Activated B cell treated with CpG ODN at 0.5 μM for 24 hours (primary cell): ENCODE data around the gene NKAIN1. TPM values are rescaled to one million over a fixed set of nuclear protein-coding genes. Genes with fewer than 3 reads are reported as not detected.
"Not testable (repeated sequence)": the region's sequence is repeated elsewhere in the genome, so short reads cannot be mapped to it uniquely, and the experiment has no call there.

ENCODE experiments used
- ATAC-seq: fragments of 200-7000 bp; cut with Tn5 transposase; one replicate; pipeline ENCODE4 v1.10.0; 2021; ENCODE audit warnings: low read depth, mild to moderate bottlenecking, moderate library complexity
- CTCF ChIA-PET: fragments of 350-600 bp; sonication (Branson Sonifier 250); formaldehyde crosslinking; loops from one replicate; lab custom pipeline; 2021; ENCODE audit warnings: antibody characterized with exemption; lab: Charles Lee
- POLR2A ChIA-PET: fragments of 350-600 bp; sonication (Branson Sonifier 250); formaldehyde crosslinking; loops from one replicate; lab custom pipeline; 2021; ENCODE audit warnings: antibody characterized with exemption; lab: Charles Lee
- DNase-seq: peaks from one replicate; pipeline ENCODE4 v3.0.0; 2022
- H3K27ac Mint-ChIP-seq: one replicate; pipeline ENCODE4 v1.8.0; 2020; ENCODE audit warnings: mixed read lengths
- H3K27me3 Mint-ChIP-seq: one replicate; pipeline ENCODE4 v1.8.0; 2021; ENCODE audit warnings: mixed read lengths
- H3K36me3 Mint-ChIP-seq: one replicate; pipeline ENCODE4 v1.8.0; 2021; ENCODE audit warnings: low read depth, mixed read lengths
- H3K4me1 Mint-ChIP-seq: one replicate; pipeline ENCODE4 v1.8.0; 2021; ENCODE audit warnings: mixed read lengths
- H3K4me3 Mint-ChIP-seq: one replicate; pipeline ENCODE4 v1.8.0; 2020; ENCODE audit warnings: mild to moderate bottlenecking, mixed read lengths
- H3K9me3 Mint-ChIP-seq: one replicate; pipeline ENCODE4 v1.8.0; 2020; ENCODE audit warnings: mixed read lengths
- intact Hi-C: fragments of 100-400 bp; cut with micrococcal nuclease; formaldehyde crosslinking; loops from one replicate; pipeline ENCODE4 v1.15.1; 2024
- total RNA-seq: library from RNA; stranded (reverse); gene quantifications from 2 replicates; pipeline ENCODE4 v1.2.3, GENCODE V29; 2022
- TF ChIP-seq, protein P1 (sequence below): fragments of 200-600 bp; IDR thresholded peaks from one replicate; pipeline ENCODE4 v1.8.0; 2022; ENCODE audit warnings: antibody characterized with exemption, mild to moderate bottlenecking

The NKAIN1 gene
- total RNA-seq, 1 donor from 2014 or later: not detected

DNA sequence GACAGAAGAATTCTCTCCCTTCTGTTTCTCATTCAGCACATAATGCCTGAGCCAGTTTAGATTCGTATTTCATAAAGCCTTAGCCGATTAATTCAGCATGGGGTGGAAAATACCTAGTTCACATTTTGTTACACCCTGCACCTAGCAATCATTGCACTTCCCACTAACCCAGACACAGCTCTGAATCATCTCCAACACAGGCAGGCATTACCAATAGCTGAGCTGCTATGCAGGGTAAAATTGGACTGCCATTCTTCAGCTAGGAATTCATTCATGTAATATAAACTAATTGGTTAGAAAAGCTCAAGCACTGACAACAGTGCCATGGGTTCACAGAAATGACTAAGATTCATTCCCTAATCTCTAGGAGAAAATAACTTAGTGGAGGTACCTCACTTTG lies 26.9 kb upstream of the NKAIN1 start:
- intact Hi-C loops: no loop called here
- H3K9me3 Mint-ChIP-seq: no peaks in the 10 kb centered on the region
- peaks cover 88% of the 10 kb centered on the region for H3K36me3 Mint-ChIP-seq
- H3K27ac Mint-ChIP-seq: no peak overlapping the region
- TF ChIP-seq, protein P1, sequence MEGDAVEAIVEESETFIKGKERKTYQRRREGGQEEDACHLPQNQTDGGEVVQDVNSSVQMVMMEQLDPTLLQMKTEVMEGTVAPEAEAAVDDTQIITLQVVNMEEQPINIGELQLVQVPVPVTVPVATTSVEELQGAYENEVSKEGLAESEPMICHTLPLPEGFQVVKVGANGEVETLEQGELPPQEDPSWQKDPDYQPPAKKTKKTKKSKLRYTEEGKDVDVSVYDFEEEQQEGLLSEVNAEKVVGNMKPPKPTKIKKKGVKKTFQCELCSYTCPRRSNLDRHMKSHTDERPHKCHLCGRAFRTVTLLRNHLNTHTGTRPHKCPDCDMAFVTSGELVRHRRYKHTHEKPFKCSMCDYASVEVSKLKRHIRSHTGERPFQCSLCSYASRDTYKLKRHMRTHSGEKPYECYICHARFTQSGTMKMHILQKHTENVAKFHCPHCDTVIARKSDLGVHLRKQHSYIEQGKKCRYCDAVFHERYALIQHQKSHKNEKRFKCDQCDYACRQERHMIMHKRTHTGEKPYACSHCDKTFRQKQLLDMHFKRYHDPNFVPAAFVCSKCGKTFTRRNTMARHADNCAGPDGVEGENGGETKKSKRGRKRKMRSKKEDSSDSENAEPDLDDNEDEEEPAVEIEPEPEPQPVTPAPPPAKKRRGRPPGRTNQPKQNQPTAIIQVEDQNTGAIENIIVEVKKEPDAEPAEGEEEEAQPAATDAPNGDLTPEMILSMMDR: no peak
- no peak for ATAC-seq
- no peaks in the 10 kb centered on the region for H3K4me1 Mint-ChIP-seq
- CTCF ChIA-PET: interaction anchor here (0.9 kb wide), 1 partner anchor 465 kb away, joined by 3 read pairs; no protein-coding TSS in a partner anchor
- no peak overlapping the region for H3K4me3 Mint-ChIP-seq
- POLR2A ChIA-PET: no interaction called here
- H3K27me3 Mint-ChIP-seq: no peaks in the 10 kb centered on the region
- no peak for DNase-seq

DNA sequence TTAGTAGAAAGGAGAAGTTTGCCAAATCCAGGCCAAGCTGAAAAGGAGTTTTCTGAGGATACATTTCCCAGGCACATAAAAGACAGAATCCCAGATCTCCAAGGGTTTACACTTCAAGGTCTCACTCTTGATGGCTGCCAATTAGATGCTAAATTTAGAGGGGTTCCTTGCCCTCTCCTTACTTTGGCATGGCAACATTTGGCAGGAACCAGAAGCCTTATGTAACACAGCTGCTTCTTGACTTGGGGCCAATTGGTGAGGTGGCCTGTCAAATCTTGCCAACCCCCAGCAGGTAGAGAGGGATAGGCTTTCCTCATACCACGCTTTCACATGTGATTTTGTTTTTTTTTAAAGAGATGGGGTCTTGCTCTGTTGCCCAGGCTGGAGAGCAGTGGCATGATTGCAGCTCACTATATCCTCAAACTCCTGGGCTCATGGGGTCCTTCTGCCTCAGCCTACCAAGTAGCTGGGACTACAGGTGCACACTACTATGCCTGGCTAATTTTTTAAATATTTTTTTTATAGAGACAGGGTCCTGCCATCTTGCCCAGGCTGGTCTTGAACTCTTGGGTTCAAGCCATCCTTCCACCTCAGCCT lies 25.2 kb upstream of the NKAIN1 start:
- TF ChIP-seq, protein P1: no peak

DNA sequence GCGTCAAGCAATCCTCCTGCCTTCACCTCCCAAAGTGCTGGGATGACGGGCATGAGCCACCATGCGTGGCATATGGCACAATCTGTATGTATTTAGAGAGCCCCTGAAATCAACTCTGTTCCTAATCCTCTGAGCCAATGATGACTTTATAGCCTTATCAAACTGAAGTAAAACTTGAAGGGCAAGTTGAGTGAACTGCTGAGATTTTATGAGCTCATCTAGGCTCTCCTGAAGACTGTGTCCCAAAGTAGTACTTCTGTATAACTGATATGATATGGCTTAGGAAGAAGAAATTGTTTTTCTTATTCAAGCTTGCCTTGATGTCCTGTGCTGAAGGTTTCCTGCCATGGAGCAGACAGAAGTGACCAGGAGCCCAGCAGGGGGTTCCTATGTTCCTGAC lies 23.7 kb upstream of the NKAIN1 start:
- Mint-ChIP-seq H3K27me3 (no peaks in the 10 kb centered on the region), H3K27ac (no peak overlapping the region), H3K36me3 (peaks cover 91% of the 10 kb centered on the region), H3K9me3 (no peaks in the 10 kb centered on the region), H3K4me1 (no peaks in the 10 kb centered on the region), H3K4me3 (no peak overlapping the region)
- ATAC-seq (no peak), DNase-seq (no peak)
- ChIA-PET CTCF (no interaction called here), POLR2A (interaction anchor here (0.6 kb wide), 1 partner anchor 866 kb away, joined by 7 read pairs; no protein-coding TSS in a partner anchor)
- intact Hi-C loops: no loop called here
- TF ChIP-seq, protein P1: no peak

More for the DNA sequence above, 25.2 kb upstream of the NKAIN1 start:
- Mint-ChIP-seq H3K27ac (no peak overlapping the region), H3K27me3 (no peaks in the 10 kb centered on the region), H3K9me3 (no peaks in the 10 kb centered on the region), H3K4me1 (no peaks in the 10 kb centered on the region), H3K4me3 (no peak overlapping the region), H3K36me3 (peaks cover 87% of the 10 kb centered on the region)
- ChIA-PET CTCF (no interaction called here), POLR2A (no interaction called here)
- intact Hi-C loops: no loop called here
- no peak for DNase-seq
- no peak for ATAC-seq

DNA sequence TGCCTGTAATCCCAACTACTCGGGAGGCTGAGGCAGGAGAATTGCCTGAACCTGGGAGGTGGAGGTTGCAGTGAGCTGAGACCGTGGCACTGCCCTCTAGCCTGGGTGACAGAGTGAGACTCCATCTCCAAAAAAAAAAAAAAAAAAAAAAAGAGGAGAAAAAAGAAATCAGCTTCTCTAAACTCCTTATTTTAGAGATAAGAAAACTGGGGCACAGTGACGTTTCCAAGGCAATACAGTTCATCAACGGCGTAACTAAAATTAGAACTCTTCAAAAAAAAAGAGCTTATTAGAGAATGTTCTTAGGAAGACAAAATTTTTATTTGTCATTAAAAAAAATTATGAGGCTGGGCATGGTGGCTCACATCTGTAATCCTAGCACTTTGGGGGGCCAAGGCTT lies 22.7 kb upstream of the NKAIN1 start:
- H3K27ac Mint-ChIP-seq, H3K9me3 Mint-ChIP-seq, H3K27me3 Mint-ChIP-seq, CTCF ChIA-PET, DNase-seq, H3K4me3 Mint-ChIP-seq, H3K4me1 Mint-ChIP-seq, intact Hi-C loops, ATAC-seq: not testable (repeated sequence)
- POLR2A ChIA-PET: interaction anchor here (0.6 kb wide), 1 partner anchor 1701 kb away, joined by 9 read pairs; no protein-coding TSS in a partner anchor
- H3K36me3 Mint-ChIP-seq: peaks cover 92% of the 10 kb centered on the region

DNA sequence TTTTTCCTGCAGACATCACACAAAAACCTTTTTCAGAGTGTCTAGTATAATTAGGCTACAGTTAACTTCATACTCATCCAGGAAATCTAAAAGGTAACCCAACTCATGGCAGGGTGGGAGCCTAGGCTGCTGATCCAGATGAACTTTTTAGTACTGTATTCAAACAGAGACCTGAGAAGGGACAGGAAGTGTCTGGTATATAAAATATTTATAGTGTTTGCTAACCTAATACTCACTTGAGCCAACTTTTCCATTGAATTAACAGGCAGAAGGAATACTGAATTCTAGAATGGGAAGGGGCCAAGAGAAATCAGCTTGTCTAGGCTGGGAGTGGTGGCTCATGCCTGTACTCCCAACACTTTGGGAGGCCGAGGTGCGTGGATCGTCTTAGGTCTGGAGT lies 22.2 kb upstream of the NKAIN1 start:
- no peaks in the 10 kb centered on the region for H3K4me1 Mint-ChIP-seq
- TF ChIP-seq, protein P1: no peak
- intact Hi-C loops: no loop called here
- ChIA-PET POLR2A (no interaction called here), CTCF (no interaction called here)
- ATAC-seq: no peak
- no peak for DNase-seq
- H3K9me3 Mint-ChIP-seq: no peaks in the 10 kb centered on the region
- H3K36me3 Mint-ChIP-seq: peaks cover 92% of the 10 kb centered on the region
- H3K27ac Mint-ChIP-seq: no peak overlapping the region
- H3K27me3 Mint-ChIP-seq: no peaks in the 10 kb centered on the region
- no peak overlapping the region for H3K4me3 Mint-ChIP-seq

DNA sequence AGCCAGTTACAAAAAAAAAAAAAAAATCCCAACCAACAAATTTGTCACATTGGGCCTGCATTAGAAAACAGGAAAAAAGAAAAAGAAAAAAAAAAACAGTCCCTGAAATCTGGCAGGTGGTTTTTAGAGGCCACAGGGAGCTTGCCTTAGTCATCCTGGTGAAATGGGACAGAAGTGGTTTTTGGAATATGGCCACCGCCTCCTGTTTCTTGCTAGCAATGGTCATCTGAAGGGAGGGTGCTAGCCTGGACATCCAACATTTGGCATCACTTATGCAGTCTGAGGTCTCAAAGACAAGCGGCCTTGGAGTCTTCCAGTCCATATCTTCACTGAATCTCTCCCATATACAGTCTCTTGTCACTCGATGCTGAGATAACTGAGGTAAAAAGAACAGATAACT lies 20.1 kb upstream of the NKAIN1 start:
- DNase-seq (no peak), ATAC-seq (no peak)
- Mint-ChIP-seq H3K27me3 (no peaks in the 10 kb centered on the region), H3K36me3 (peaks cover 72% of the 10 kb centered on the region), H3K27ac (no peak overlapping the region), H3K4me3 (no peak overlapping the region), H3K9me3 (no peaks in the 10 kb centered on the region), H3K4me1 (no peaks in the 10 kb centered on the region)
- ChIA-PET CTCF (no interaction called here), POLR2A (no interaction called here)
- intact Hi-C loops: no loop called here
- TF ChIP-seq, protein P1: no peak
